GM12878 (cell line): Measurements from ENCODE around the gene WRAP73. TPM values are rescaled to one million over a fixed set of nuclear protein-coding genes. Genes with fewer than 3 reads are reported as not detected.

Source experiments
- ATAC-seq: fragments of 200-7000 bp; cut with Tn5 transposase; 3 replicates; pipeline ENCODE4 v1.9.1; 2020; ENCODE audit warnings: mild to moderate bottlenecking, moderate library complexity
- BruUV-seq: library from RNA; stranded (reverse); fragments of 400-500 nt; replicated peaks from 2 replicates; lab custom pipeline; 2021; lab: Mats Ljungman, UMichigan
- CTCF ChIA-PET: fragments of 300-600 bp; sonication (Branson Sonifier 250); formaldehyde crosslinking; extraction: SDS; loops from one replicate; lab custom pipeline; 2021; ENCODE audit warnings: inconsistent platforms; lab: Yijun Ruan, JAX
- POLR2A ChIA-PET: fragments of 350-600 bp; formaldehyde crosslinking; extraction: SDS; loops from one replicate; lab custom pipeline; 2021; ENCODE audit warnings: inconsistent platforms; lab: Charles Lee
- RAD21 ChIA-PET: fragments of 300-600 bp; sonication (Branson Sonifier 250); formaldehyde crosslinking; loops from one replicate; lab custom pipeline; 2023; ENCODE audit warnings: antibody characterized with exemption; ENCODE audit not compliant: unreplicated experiment; lab: Charles Lee
- SMC1A ChIA-PET: fragments of 300-600 bp; sonication (Branson Sonifier 250); formaldehyde crosslinking; loops from one replicate; lab custom pipeline; 2023; ENCODE audit not compliant: unreplicated experiment, uncharacterized antibody; lab: Charles Lee
- DNase-seq: peaks from one replicate; pipeline ENCODE4 v3.0.0-alpha.2; 2011; ENCODE audit warnings: low read depth, low spot score
- FAIRE-seq: peaks from 3 replicates; lab custom pipeline; 2011; peaks lifted over from hg19 to GRCh38; lab: Jason Lieb, UNC
- H2AFZ ChIP-seq: 2 replicates; pipeline ENCODE4 v1.6.0; 2011; ENCODE audit warnings: low read depth, low read length, control low read depth; ENCODE audit not compliant: control insufficient read depth
- H3K27ac ChIP-seq: 2 replicates; pipeline ENCODE4 v1.5.1; 2011; ENCODE audit warnings: control low read depth; ENCODE audit not compliant: control insufficient read depth, insufficient read depth
- H3K27me3 ChIP-seq, 2 experiments: replicated peaks in 1 of 2; 2 replicates each; pipeline versions ENCODE4 v1.6.0 to v1.6.1; 2011; ENCODE audit warnings: low read length in 1 of 2; ENCODE audit not compliant: control insufficient read depth in 2 of 2, insufficient read depth in 2 of 2
- H3K36me3 ChIP-seq, 2 experiments: 2 replicates each; pipeline ENCODE4 v1.5.1; 2011; ENCODE audit warnings: low read length in 1 of 2; ENCODE audit not compliant: control insufficient read depth in 2 of 2, insufficient read depth in 2 of 2
- H3K4me1 ChIP-seq: 2 replicates; pipeline ENCODE4 v1.6.1; 2011; ENCODE audit warnings: mild to moderate bottlenecking, low read length, moderate library complexity, mixed read lengths; ENCODE audit not compliant: control insufficient read depth, insufficient read depth
- H3K4me2 ChIP-seq: 2 replicates; pipeline ENCODE4 v1.6.0; 2011; ENCODE audit warnings: control low read depth; ENCODE audit not compliant: control insufficient read depth, insufficient read depth
- H3K4me3 ChIP-seq: fragments of 200-600 bp; sonication (generic); 2 replicates; pipeline ENCODE4 v1.5.1; 2016
- H3K79me2 ChIP-seq: 2 replicates; pipeline ENCODE4 v1.6.0; 2011; ENCODE audit warnings: low read length; ENCODE audit not compliant: control insufficient read depth, insufficient read depth
- H3K9ac ChIP-seq: 2 replicates; pipeline ENCODE4 v1.8.0; 2011; ENCODE audit warnings: low read length, control low read depth, mixed read lengths; ENCODE audit not compliant: control insufficient read depth, insufficient read depth
- H3K9me3 ChIP-seq: replicated peaks from 3 replicates; pipeline ENCODE4 v1.5.1; 2011; ENCODE audit warnings: mild to moderate bottlenecking, low read length; ENCODE audit not compliant: control insufficient read depth, insufficient read depth
- H4K20me1 ChIP-seq: 2 replicates; pipeline ENCODE4 v1.6.0; 2011; ENCODE audit not compliant: control insufficient read depth, insufficient read depth
- BRCA1 ChIP-seq: IDR thresholded peaks from 2 replicates; pipeline ENCODE4 v1.6.1; 2011; ENCODE audit warnings: low read depth, low read length, improper control_type of control experiment
- CBX3 ChIP-seq: fragments of 200-600 bp; sonication (generic); IDR thresholded peaks from 2 replicates; pipeline ENCODE4 v1.6.1; 2016; ENCODE audit warnings: low read depth, borderline replicate concordance
- MXI1 ChIP-seq: fragments of 150-350 bp; IDR thresholded peaks from 2 replicates; pipeline ENCODE4 v1.6.1; 2011; ENCODE audit warnings: low read depth, mild to moderate bottlenecking, inconsistent platforms, low read length, improper control_type of control experiment
- POU2F2 ChIP-seq: IDR thresholded peaks from 3 replicates; pipeline ENCODE4 v1.6.1; 2011; ENCODE audit warnings: low read depth, mild to moderate bottlenecking, low read length, borderline replicate concordance
- RAD51 ChIP-seq: fragments of 450-650 bp; IDR thresholded peaks from 2 replicates; pipeline ENCODE4 v1.6.1; 2016; ENCODE audit warnings: moderate library complexity, mild to moderate bottlenecking, inconsistent platforms
- RCOR1 ChIP-seq: conservative IDR thresholded peaks from 2 replicates; pipeline ENCODE4 v1.6.1; 2012; ENCODE audit warnings: low read depth, low read length, improper control_type of control experiment
- SMARCA5 ChIP-seq: fragments of 450-650 bp; IDR thresholded peaks from 2 replicates; pipeline ENCODE4 v1.6.1; 2017; ENCODE audit warnings: mild to moderate bottlenecking
- STAT3 ChIP-seq: IDR thresholded peaks from 2 replicates; pipeline ENCODE4 v1.6.1; 2011; ENCODE audit warnings: low read depth, low read length, improper control_type of control experiment
- SUPT20H ChIP-seq: IDR thresholded peaks from 2 replicates; pipeline ENCODE4 v1.6.1; 2011; ENCODE audit warnings: low read depth, mild to moderate bottlenecking, low read length, moderate library complexity, borderline replicate concordance; ENCODE audit not compliant: control insufficient read depth
- TCF12 ChIP-seq: IDR thresholded peaks from 2 replicates; pipeline ENCODE4 v1.6.1; 2011; ENCODE audit warnings: low read depth, mild to moderate bottlenecking, low read length
- TCF3 ChIP-seq: IDR thresholded peaks from 2 replicates; pipeline ENCODE4 v1.6.1; 2012; ENCODE audit warnings: low read depth, mild to moderate bottlenecking, low read length, borderline replicate concordance; ENCODE audit not compliant: insufficient read depth
- YBX1 ChIP-seq: fragments of 450-650 bp; IDR thresholded peaks from 2 replicates; pipeline ENCODE4 v1.6.1; 2016; ENCODE audit warnings: antibody characterized with exemption
- ZNF217 ChIP-seq: fragments of 450-650 bp; IDR thresholded peaks from 2 replicates; pipeline ENCODE4 v1.6.1; 2017; ENCODE audit warnings: antibody characterized with exemption, mild to moderate bottlenecking
- ZNF384 ChIP-seq: IDR thresholded peaks from 2 replicates; pipeline ENCODE4 v1.6.1; 2012; ENCODE audit warnings: low read depth, mild to moderate bottlenecking, low read length, improper control_type of control experiment, borderline replicate concordance
- WGBS: methylation state at CpG from one replicate; pipeline ENCODE4 v1.1.6; 2016; ENCODE audit warnings: low lambda C conversion rate; ENCODE audit not compliant: insufficient replicate concordance, insufficient coverage; ENCODE audit errors: missing lambda C conversion rate; 5-methylcytosine and 5-hydroxymethylcytosine counted together
- in situ Hi-C: fragments of 300-500 bp; cut with MboI; formaldehyde crosslinking; loops from 9 replicates; pipeline ENCODE4 v1.14.3; 2018; ENCODE audit warnings: mixed read lengths
- intact Hi-C: fragments of 100-400 bp; cut with micrococcal nuclease; formaldehyde crosslinking; loops from one replicate; pipeline ENCODE4 v1.14.2; 2022; ENCODE audit not compliant: unreplicated experiment
- polyA plus RNA-seq, 11 experiments: library from polyadenylated mRNA; depleted of rRNA in 4 of 11; unstranded in 6 of 11; stranded (reverse) in 5 of 11; fragments of >200 nt; fragmentation: Nextera tagmentation in 4 of 11; fragmentation: Illumina TruSeq in 1 of 11; extraction: Ambion mirVana in 4 of 11; extraction: Trizol in 1 of 11; gene quantifications; 1 replicate in 1 of 11; 2 replicates in 10 of 11; pipeline versions ENCODE4 v1.2.1 to v1.2.3, GENCODE V29; 2011 to 2016; ENCODE audit warnings: inconsistent platforms in 2 of 11, missing spikeins in 2 of 11, low read depth in 1 of 11
- total RNA-seq, 4 experiments: library from RNA; depleted of rRNA in 3 of 4; stranded (reverse); fragments of >200 nt in 3 of 4; fragmentation: Illumina TruSeq in 1 of 4; extraction: Trizol in 1 of 4; gene quantifications; 2 replicates each; pipeline versions ENCODE4 v1.2.1 to v1.2.3, GENCODE V29; 2013 to 2021
- TF ChIP-seq, protein P1 (sequence below): IDR thresholded peaks from 2 replicates; pipeline ENCODE4 v1.6.1; 2011; ENCODE audit warnings: mild to moderate bottlenecking, low read depth, low read length, moderate library complexity; ENCODE audit not compliant: insufficient replicate concordance
- TF ChIP-seq, protein P2 (sequence below): IDR thresholded peaks from 2 replicates; pipeline ENCODE4 v1.6.1; 2012; ENCODE audit warnings: low read length, inconsistent platforms

Gene WRAP73
- total and polyA plus RNA-seq, 10 of the 15 experiments (the other 5 are each of a cell fraction or from before 2014, with no cell fraction given): 3.2 to 65.8 (median 48.0) TPM

DNA sequence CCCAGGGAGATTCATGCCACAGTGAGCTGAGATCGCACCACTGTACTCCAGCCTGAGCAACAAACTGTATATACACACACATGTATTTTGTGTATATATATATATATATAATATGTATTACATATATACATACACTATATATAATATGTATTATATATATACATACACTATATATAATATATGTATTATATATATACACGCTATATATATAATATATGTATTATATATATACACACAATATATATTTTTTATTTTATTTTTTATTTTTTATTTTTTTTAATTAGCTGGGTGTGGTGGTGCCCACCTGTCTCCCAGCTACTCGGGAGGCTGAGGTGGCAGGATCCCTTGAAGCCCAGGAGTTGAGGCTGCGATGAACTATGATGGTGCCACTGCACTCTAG lies 11.7 kb upstream of the WRAP73 start:
- POLR2A ChIA-PET: interaction anchor here (0.7 kb wide), 1 partner anchor 12 kb away, joined by 3 read pairs; no protein-coding TSS in a partner anchor
- in situ Hi-C loops: no loop called here
- no peak for FAIRE-seq

More for the DNA sequence above, 11.7 kb upstream of the WRAP73 start:
- ATAC-seq (no peak), DNase-seq (no peak)
- 83% methylated on average over 4 of the region's 4 CpGs for WGBS
- peaks cover 0 to 2% of the 10 kb centered on the region in 2 experiments; a peak in 2 of 4 replicates for H3K36me3 ChIP-seq
- TF ChIP-seq, protein P1, sequence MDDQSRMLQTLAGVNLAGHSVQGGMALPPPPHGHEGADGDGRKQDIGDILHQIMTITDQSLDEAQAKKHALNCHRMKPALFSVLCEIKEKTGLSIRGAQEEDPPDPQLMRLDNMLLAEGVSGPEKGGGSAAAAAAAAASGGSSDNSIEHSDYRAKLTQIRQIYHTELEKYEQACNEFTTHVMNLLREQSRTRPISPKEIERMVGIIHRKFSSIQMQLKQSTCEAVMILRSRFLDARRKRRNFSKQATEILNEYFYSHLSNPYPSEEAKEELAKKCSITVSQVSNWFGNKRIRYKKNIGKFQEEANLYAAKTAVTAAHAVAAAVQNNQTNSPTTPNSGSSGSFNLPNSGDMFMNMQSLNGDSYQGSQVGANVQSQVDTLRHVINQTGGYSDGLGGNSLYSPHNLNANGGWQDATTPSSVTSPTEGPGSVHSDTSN: no peak
- TF ChIP-seq POU2F2 (no peak), SMARCA5 (no peak), YBX1 (no peak), ZNF384 (no peak), ZNF217 (no peak), STAT3 (no peak), TCF3 (no peak), BRCA1 (no peak), MXI1 (no peak), TCF12 (no peak), SUPT20H (no peak), CBX3 (no peak), RCOR1 (no peak), RAD51 (no peak)
- TF ChIP-seq, protein P2, sequence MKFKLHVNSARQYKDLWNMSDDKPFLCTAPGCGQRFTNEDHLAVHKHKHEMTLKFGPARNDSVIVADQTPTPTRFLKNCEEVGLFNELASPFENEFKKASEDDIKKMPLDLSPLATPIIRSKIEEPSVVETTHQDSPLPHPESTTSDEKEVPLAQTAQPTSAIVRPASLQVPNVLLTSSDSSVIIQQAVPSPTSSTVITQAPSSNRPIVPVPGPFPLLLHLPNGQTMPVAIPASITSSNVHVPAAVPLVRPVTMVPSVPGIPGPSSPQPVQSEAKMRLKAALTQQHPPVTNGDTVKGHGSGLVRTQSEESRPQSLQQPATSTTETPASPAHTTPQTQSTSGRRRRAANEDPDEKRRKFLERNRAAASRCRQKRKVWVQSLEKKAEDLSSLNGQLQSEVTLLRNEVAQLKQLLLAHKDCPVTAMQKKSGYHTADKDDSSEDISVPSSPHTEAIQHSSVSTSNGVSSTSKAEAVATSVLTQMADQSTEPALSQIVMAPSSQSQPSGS: no peak
- BruUV-seq: no TSS peak
- intact Hi-C loops: no loop called here
- no peaks in the 10 kb centered on the region for H4K20me1 ChIP-seq
- CTCF ChIA-PET: interaction anchor here (6.7 kb wide), 1 partner anchor 8 kb away, joined by 91 read pairs; the partner anchor contains the start of gene TP73
- H3K4me2 ChIP-seq: no peak overlapping the region
- SMC1A ChIA-PET: interaction anchor here (1.0 kb wide), 1 partner anchor 16 kb away, joined by 3 read pairs; no protein-coding TSS in a partner anchor
- RAD21 ChIA-PET: interaction anchor here (1.1 to 1.7 kb wide), 2 partner anchors 11 to 16 kb away, joined by 3 to 5 read pairs; no protein-coding TSS in a partner anchor
- H3K27ac ChIP-seq: no peak overlapping the region
- H3K4me3 ChIP-seq: no peak overlapping the region
- peaks cover 63% of the 10 kb centered on the region for H3K4me1 ChIP-seq
- H3K9ac ChIP-seq: no peak overlapping the region
- no peak overlapping the region for H2AFZ ChIP-seq
- no peaks in the 10 kb centered on the region for H3K27me3 ChIP-seq
- no peaks in the 10 kb centered on the region for H3K9me3 ChIP-seq
- peaks cover 86% of the 10 kb centered on the region for H3K79me2 ChIP-seq
